Stimulated activated CD8-positive, alpha-beta memory T cell treated with anti-CD3 and anti-CD28 coated beads, Interleukin-12 subunit alpha, Interleukin-12 subunit beta, amount 100 ng/mL, for 4 hours (primary cell): ENCODE measurements around the gene VSTM2L.

Experiments
- DNase-seq: peaks from one replicate; pipeline ENCODE4 v3.0.0-alpha.2; 2020; ENCODE audit warnings: low read depth

The VSTM2L gene

GRCh38 chr20:37988306-37988954 is 85.5 kb downstream of the VSTM2L start:
- no peak for DNase-seq

DNA sequence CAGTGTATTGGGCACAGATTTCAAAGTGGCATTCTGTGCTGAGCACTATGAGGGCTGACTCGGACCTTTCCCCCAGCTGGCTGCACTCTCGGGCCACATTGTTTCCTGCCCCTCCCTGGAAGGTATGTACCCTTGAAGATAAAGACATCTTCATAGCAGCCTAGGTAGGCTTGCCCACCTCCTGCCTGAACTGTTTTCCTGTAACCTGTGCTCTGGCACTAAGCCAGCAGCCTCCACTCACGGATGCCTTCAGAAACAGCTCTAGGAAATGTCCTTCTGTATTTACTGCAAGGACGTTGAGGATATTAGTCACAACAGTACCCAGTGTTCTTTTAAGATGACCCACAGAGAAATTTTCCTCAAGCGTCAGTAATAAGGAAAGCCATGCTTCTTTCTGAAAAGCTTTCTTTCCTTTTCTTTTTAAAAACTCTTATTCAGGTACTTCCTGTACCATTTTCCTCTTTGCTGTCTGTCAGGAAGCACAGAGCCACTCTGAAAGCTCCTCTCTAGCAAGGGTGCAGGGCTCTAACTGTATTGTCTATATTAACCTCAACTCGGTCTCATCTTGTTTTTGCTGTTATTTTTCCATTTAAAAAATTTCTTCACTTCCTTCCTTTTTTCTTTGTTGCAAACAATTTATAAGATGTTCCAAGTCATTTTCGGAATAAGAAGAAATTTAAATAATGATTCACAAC is 86.8 kb downstream of the VSTM2L start:
- no peak for DNase-seq

- DNase-seq, result peak; percentile 40
Observed at GRCh38 chr20:37990571-37991151, 87.7 kb downstream of the VSTM2L start.

GRCh38 chr20:37991157-37991866 is 88.4 kb downstream of the VSTM2L start:
- DNase-seq, result no peak

- DNase-seq, result no peak
Observed at GRCh38 chr20:37991908-37992307, 89.0 kb downstream of the VSTM2L start.

DNA sequence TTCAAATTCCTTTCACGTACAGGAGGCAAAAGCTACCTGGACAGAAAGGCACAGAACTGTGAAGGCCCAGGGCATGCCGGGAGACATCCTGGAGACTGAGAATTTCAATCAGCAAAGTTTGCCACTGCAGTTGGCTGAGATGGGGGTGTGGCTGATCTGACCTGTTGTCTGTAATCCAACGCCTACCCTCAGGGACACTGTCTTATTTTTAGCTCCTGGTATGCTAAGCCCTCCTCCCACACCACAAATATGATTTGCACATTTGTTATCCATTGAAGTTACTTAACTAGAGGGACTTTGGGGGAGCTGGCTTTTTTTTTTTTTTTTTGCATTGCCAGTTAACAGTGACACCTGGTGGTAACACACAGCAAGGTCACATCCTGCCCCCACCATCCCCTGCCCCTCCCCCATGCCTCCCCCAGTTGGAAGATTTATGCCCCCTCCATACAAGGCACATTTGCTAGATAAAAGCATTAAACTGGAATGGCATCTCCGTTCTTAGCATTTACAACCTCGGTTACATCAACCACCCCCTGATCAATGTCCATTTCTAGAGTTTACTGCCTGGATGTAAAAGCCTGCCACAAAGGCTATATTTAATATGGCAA is 90.0 kb downstream of the VSTM2L start:
- DNase-seq, result no peak

DNA sequence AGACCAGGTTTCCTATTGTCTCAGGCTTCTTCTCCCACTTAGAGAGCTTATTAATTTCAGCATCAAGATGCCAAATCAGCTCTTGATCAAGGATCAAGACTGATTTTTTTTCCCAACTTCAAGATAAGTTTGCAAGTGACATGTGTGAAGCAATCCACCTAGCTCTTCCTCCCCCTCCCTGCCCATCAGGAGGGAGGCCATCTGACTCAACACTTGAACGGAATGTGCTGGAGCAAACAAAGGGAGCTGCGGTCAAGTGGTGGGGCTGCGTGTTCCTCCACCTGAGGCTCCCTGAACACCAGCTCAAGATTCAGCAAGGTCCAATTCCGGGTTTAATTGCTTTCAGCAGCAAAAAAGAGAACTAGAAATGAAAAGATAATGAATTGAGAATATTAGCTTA is 91.6 kb downstream of the VSTM2L start:
- no peak for DNase-seq
